Natural killer cell (primary cell): ENCODE measurements around the gene POPDC2. TPM values are rescaled to one million over a fixed set of nuclear protein-coding genes. Genes with fewer than 3 reads are reported as not detected.

Experiments used
- ATAC-seq, 3 donors: fragments of 150-1000 bp in 2 of 3; fragments of 200-7000 bp in 1 of 3; cut with Tn5 transposase; 1 replicate in 1 of 3; 2 replicates in 2 of 3; pipeline ENCODE4 v1.10.0; 2021; ENCODE audit warnings: mild to moderate bottlenecking in 2 of 3, moderate library complexity in 2 of 3
- DNase-seq, 2 donors: peaks; one replicate each; pipeline versions ENCODE4 v3.0.0 to v3.0.0-alpha.2; 2013 to 2021; ENCODE audit warnings: mixed read lengths in 1 of 2
- H3K27ac ChIP-seq: one replicate; pipeline ENCODE4 v1.5.1; 2013; ENCODE audit warnings: mild to moderate bottlenecking, low read length
- H3K27me3 ChIP-seq: one replicate; pipeline ENCODE4 v1.6.1; 2013; ENCODE audit warnings: low read length; ENCODE audit not compliant: control insufficient read depth, insufficient read depth
- H3K36me3 ChIP-seq: one replicate; pipeline ENCODE4 v1.6.1; 2013; ENCODE audit warnings: low read length; ENCODE audit not compliant: control insufficient read depth, insufficient read depth
- H3K4me1 ChIP-seq: one replicate; pipeline ENCODE4 v1.6.1; 2013; ENCODE audit warnings: low read length; ENCODE audit not compliant: control insufficient read depth, insufficient read depth
- H3K4me3 ChIP-seq: one replicate; pipeline ENCODE4 v1.5.1; 2013; ENCODE audit warnings: low read length
- H3K9me3 ChIP-seq: one replicate; pipeline ENCODE4 v1.6.1; 2013; ENCODE audit warnings: low read length; ENCODE audit not compliant: control insufficient read depth, insufficient read depth
- H3K27ac Mint-ChIP-seq, 2 donors: one replicate each; pipeline ENCODE4 v1.8.0; 2022; ENCODE audit warnings: mild to moderate bottlenecking in 2 of 2, mixed read lengths in 2 of 2, moderate library complexity in 1 of 2
- H3K27me3 Mint-ChIP-seq, 2 donors: one replicate each; pipeline ENCODE4 v1.8.0; 2022; ENCODE audit warnings: low read depth in 2 of 2, mixed read lengths in 2 of 2
- H3K36me3 Mint-ChIP-seq: one replicate; pipeline ENCODE4 v1.8.0; 2022; ENCODE audit warnings: mixed read lengths
- H3K4me1 Mint-ChIP-seq, 2 donors: one replicate each; pipeline ENCODE4 v1.8.0; 2022; ENCODE audit warnings: mixed read lengths in 2 of 2
- H3K4me3 Mint-ChIP-seq: one replicate; pipeline ENCODE4 v1.8.0; 2022; ENCODE audit warnings: mild to moderate bottlenecking, moderate library complexity, mixed read lengths
- H3K9me3 Mint-ChIP-seq, 2 donors: one replicate each; pipeline ENCODE4 v1.8.0; 2022; ENCODE audit warnings: mixed read lengths in 2 of 2
- CTCF ChIP-seq: fragments of 200-600 bp; IDR thresholded peaks from one replicate; pipeline ENCODE4 v1.8.0; 2022; ENCODE audit warnings: antibody characterized with exemption
- WGBS: methylation state at CpG from one replicate; pipeline ENCODE4 v1.1.7; 2013; ENCODE audit warnings: missing lambda C conversion rate; ENCODE audit not compliant: insufficient coverage; 5-methylcytosine and 5-hydroxymethylcytosine counted together
- intact Hi-C: fragments of 100-400 bp; cut with micrococcal nuclease; formaldehyde crosslinking; loops from one replicate; pipeline ENCODE4 v1.14.2; 2022
- total RNA-seq, 4 donors: library from RNA; stranded (reverse); fragments of 120-200 nt in 1 of 4; gene quantifications; one replicate each; pipeline versions ENCODE4 v1.2.3 to v1.2.4, GENCODE V29; 2013 to 2022

The POPDC2 gene
- total RNA-seq, 3 donors from 2014 or later (not counting 1 experiment from before 2014, with no cell fraction given) = 6.2 to 8.0 (median 7.9) TPM

DNA sequence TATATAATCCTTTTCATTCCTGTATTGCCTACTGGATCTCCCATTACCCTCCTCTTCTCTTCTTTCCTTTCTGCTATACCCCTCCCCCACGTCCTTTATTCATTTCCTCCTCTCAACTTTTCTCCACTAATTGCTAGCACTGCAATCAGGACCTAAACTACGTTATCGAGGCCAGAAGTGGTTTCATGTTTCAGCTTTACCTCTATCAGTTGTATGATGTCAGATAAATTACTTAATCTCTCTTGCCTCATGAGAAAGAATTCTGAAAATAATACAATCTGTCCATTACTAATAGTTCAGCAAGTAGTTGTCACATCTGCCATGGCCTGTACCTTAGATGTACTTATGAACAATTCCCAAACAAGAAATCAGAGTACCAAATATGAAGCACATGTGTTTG lies 10.6 kb downstream of the POPDC2 start:
- Histone ChIP-seq H3K36me3 (no peaks in the 10 kb centered on the region), H3K27ac (no peak overlapping the region), H3K9me3 (no peaks in the 10 kb centered on the region), H3K4me3 (no peak overlapping the region), H3K27me3 (no peaks in the 10 kb centered on the region), H3K4me1 (no peaks in the 10 kb centered on the region)
- no peaks in the 10 kb centered on the region for H3K36me3 Mint-ChIP-seq
- intact Hi-C loops = no loop called here
- H3K9me3 Mint-ChIP-seq = no peaks in the 10 kb centered on the region
- WGBS = 79% methylated on average over 3 of the region's 3 CpGs
- no peaks in the 10 kb centered on the region for H3K27me3 Mint-ChIP-seq
- ATAC-seq = no peak
- peaks cover 0 to 5% of the 10 kb centered on the region in 2 donors for H3K4me1 Mint-ChIP-seq
- no peak for DNase-seq
- H3K4me3 Mint-ChIP-seq = no peak overlapping the region
- TF ChIP-seq CTCF = no peak
- H3K27ac Mint-ChIP-seq = no peak overlapping the region

DNA sequence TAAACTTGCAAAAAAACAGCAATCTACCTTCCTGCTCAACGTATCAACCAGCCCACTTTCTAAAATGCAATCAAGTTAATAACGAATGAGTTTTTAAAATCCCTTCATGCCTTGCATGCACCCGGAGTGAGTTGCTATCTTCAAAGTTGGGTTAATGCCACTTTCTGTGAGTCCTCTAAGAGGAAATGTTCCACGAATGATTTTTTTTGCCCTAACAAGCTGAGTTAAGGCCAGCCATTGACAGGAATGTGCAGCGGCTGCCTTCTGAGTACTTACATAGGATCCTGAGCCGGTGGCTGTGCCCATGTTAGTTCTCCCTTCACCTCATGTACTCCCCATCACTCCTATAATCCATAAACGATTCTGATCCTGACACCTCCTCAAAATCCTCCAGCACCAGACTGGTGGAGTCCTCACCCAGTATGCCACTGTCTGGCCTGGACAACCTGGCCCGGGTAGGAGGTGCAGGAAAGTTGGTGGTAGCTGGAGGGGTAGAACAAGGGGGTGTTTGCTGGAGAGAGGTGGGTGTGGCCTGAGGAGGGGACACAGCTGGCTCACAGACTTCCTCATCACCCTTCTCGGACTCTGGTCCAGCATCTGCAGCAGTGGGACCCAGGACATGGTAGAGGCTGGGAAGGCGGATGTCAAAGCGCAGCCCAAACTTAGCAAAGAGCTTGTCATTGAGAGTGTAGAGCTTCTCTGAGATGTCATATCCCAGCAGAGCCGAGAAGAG lies 12.4 kb downstream of the POPDC2 start:
- intact Hi-C loops = no loop called here
- Histone ChIP-seq H3K4me1 (no peaks in the 10 kb centered on the region), H3K27ac (no peak overlapping the region), H3K4me3 (no peak overlapping the region), H3K9me3 (no peaks in the 10 kb centered on the region), H3K27me3 (no peaks in the 10 kb centered on the region), H3K36me3 (no peaks in the 10 kb centered on the region)
- ATAC-seq (no peak), DNase-seq (no peak)
- Mint-ChIP-seq H3K4me1 (peaks cover 0 to 5% of the 10 kb centered on the region in 2 donors), H3K27me3 (no peaks in the 10 kb centered on the region), H3K9me3 (no peaks in the 10 kb centered on the region), H3K36me3 (no peaks in the 10 kb centered on the region), H3K4me3 (no peak overlapping the region), H3K27ac (no peak overlapping the region)
- no peak for TF ChIP-seq CTCF
- 94% methylated on average over 12 of the region's 12 CpGs for WGBS

- H3K36me3 Mint-ChIP-seq = no peaks in the 10 kb centered on the region
Observed at GRCh38 chr3:119647171-119647570, 13.2 kb downstream of the POPDC2 start.

More at GRCh38 chr3:119647171-119647570, 13.2 kb downstream of the POPDC2 start:
- H3K27me3 ChIP-seq = no peaks in the 10 kb centered on the region
- no peaks in the 10 kb centered on the region for H3K9me3 ChIP-seq
- DNase-seq (no peak), ATAC-seq (no peak)
- no peak overlapping the region for H3K27ac ChIP-seq
- Mint-ChIP-seq H3K27me3 (no peaks in the 10 kb centered on the region), H3K4me1 (peaks cover 0 to 5% of the 10 kb centered on the region in 2 donors), H3K9me3 (no peaks in the 10 kb centered on the region), H3K27ac (no peak overlapping the region), H3K4me3 (no peak overlapping the region)
- whole genome bisulfite sequencing = 92% methylated on average over 2 of the region's 2 CpGs
- TF ChIP-seq CTCF = no peak
- intact Hi-C loops = no loop called here
- no peak overlapping the region for H3K4me3 ChIP-seq
- no peaks in the 10 kb centered on the region for H3K36me3 ChIP-seq
- H3K4me1 ChIP-seq = no peaks in the 10 kb centered on the region
